HG02759 (cell line): ENCODE data around the gene SNX25.

ENCODE experiments used
- ATAC-seq: cut with Tn5 transposase; IDR thresholded peaks from one replicate; pipeline ENCODE4 v1.9.1; 2021; ENCODE audit warnings: mild to moderate bottlenecking, moderate library complexity; ENCODE audit not compliant: unreplicated experiment

Gene SNX25

DNA sequence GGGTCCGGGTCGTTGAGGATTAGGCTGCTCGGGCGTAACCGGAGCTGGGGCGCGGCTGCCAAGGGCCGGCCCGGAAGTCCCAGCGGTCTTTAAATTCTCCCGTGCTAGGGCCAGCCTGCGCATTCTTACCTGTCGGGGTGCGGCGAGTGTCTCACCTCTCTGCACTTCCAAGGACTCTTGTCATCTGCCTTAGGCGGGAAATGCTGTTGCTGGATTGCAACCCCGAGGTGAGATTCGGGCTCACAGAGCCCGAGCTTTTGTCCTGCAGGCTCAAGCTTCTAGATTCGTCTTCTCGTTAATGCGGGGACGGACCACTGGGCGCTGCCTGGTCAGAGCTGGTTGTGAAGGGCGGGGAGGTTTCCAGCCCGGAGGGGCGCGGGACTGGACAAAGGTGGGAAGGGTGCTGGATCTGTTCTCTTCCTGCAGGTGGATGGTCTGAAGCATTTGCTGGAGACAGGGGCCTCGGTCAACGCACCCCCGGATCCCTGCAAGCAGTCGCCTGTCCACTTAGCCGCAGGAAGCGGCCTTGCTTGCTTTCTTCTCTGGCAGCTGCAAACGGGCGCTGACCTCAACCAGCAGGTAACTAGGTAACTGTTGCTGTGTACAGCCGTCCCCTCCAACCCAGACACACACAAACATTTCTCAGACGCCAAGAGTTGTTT, 187.5 kb downstream of the SNX25 start, which contains the start of gene ANKRD37:
Gene ANKRD37 (plus strand): TSS at position 118 of the 662 bp plus-strand sequence. CDS start 83 bp downstream, at position 201.
- ATAC-seq: no peak

DNA sequence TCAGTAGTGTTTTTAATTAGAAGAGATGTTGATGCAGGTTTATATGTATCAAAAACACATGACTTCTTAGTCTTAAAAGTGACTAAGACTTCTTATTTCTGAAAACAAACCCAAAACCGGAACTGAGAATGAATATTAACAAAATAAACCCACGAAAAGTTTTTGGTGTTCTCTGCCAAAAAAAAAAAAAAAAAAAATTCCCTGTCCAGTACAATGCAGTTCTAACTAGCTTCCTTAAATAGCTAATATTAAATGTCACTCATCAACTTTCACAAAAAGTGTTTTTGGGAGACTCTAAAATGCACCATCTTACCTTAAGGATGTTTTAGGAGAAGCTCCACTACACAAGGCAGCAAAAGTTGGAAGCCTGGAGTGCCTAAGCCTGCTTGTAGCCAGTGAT, 189.2 kb downstream of the SNX25 start:
- ATAC-seq: no peak

DNA sequence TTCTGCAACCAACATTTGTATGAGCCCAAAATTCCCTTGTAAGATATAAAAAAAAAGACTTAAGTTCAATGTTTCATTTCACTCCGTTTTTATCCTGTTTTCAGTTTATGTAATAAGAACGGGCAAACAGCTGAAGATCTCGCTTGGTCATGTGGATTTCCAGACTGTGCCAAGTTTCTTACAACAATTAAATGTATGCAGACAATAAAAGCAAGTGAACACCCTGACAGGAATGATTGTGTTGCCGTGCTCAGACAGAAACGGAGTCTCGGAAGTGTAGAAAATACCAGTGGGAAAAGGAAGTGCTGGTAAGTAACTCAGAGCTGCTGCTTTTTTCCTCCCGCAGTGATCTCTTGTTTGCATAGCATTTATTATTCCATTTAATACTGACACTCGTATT, 190.1 kb downstream of the SNX25 start:
- ATAC-seq: no peak

DNA sequence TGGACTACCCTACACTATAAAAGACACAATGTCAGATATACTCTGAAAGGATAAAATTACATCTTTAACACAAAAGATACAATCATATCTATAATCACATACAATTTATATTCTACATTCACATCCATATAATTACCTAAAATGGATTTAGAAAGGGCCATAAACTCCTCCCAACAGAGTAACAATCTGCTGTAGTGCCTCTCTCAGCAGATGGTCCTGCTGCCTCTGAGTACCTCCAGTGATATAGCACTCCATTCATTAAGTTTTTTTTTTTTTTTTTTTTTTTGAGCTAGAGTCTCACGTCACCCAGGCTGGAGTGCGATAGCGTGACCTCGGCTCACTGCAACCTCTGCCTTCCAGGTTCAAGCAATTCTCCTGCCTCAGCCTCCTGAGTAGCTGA, 194.6 kb downstream of the SNX25 start:
- ATAC-seq: no peak

DNA sequence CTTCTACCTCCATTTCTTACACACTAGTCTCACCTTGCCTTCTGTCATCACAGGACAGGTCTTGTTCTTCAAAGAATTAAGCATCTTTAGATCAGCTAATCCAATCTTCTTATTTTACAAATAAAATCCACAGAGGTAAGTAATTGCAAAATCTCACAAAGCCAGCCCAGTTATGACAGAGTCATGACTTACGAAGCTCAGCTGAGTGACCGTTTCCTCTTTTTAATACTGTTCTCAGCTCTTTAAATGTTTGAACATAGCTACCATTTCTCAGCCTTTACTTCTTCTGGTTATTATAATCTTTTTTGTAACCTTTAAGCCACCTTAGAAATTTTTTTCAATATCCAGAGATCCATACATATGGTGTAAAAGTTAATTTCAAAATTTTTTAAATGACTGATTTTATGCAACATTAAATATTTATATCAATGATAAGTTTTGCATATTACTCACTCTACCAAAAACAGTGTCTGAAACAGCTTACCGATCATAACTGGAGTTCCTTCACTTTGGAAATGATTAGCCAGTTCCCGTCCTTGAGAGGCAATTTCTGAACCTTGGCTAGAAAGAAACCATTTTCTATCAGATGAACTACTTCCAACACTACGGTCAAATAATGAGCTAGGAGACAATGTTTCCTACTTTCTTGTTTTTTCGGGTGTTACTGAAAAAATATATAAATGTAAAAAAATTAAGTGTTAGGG, 196.1 kb downstream of the SNX25 start:
- ATAC-seq: peak; percentile 72

- no peak for ATAC-seq
Measured at GRCh38 chr4:185408432-185408831, 199.0 kb downstream of the SNX25 start.

DNA sequence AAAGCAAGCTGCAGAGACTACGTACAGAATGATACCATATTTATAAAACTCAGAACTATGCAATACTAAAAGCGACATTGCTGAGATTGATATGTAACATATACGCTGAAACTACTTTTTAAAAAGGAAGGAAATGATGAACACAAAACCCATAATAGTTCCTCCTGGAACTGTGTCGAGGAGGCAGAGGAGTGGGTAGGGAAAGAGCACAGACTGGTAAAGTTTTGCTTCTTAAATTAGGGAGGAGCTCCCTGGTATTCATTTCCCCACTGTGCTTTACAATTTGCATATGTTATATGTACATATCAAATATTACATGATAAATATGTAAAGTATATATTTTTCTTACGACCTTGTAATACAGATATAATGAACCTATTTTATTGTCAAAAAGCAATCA, 202.5 kb downstream of the SNX25 start:
- no peak for ATAC-seq

- no peak for ATAC-seq
Measured at GRCh38 chr4:185412412-185412811, 203.0 kb downstream of the SNX25 start.
